ENCODE measurements around the gene CDK5.

DNA sequence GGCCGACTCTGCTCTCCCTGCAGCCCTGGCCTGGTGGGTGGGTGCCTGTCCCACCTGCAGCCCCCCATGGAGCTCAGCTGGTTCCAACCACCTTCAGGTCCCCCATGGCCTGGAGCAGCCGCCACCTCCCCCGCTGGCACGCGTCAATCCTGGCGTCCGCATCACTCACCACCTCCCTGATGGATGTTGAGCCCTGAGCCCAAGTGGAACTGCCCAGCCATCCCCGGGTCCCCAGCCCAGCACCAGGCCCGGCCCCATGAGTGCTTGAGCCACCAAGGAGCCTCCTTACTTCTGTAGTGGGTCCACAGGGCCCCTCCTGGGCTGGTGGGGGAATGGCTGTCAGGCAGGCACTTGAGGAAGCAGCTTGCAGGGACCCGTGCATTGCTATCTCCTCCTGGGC lies 43.2 kb upstream of the CDK5 start:
- TF ChIP-seq CTCF (IDR thresholded peaks at IDR 0.05) (no peak), POLR2A (IDR thresholded peaks at IDR 0.05) (no peak)

All from body of pancreas (tissue), 4 donors.